Psoas muscle (tissue), 8 donors: ENCODE data around the gene AOAH. TPM values are rescaled to one million over a fixed set of nuclear protein-coding genes. Genes with fewer than 3 reads are reported as not detected.

Experiments used
- ATAC-seq, 4 donors: fragments of 200-7000 bp; cut with Tn5 transposase; one replicate each; pipeline ENCODE4 v1.9.1; 2020; ENCODE audit warnings: moderate library complexity in 3 of 4, mild to moderate bottlenecking in 2 of 4
- DNase-seq, 2 donors: peaks; one replicate each; pipeline ENCODE4 v3.0.0-alpha.2; 2020
- H3K27ac ChIP-seq: fragments of 200-600 bp; one replicate; pipeline ENCODE4 v1.8.0; 2022
- H3K27me3 ChIP-seq, 3 donors: fragments of 200-600 bp in 1 of 3; one replicate each; pipeline versions ENCODE4 v1.6.1 to v1.8.0; 2013 to 2022; ENCODE audit warnings: low read length in 2 of 3, mild to moderate bottlenecking in 2 of 3, moderate library complexity in 1 of 3; ENCODE audit not compliant: insufficient read depth in 3 of 3
- H3K36me3 ChIP-seq, 2 donors: fragments of 200-600 bp in 1 of 2; one replicate each; pipeline versions ENCODE4 v1.6.1 to v1.8.0; 2013 to 2022; ENCODE audit warnings: low read depth in 1 of 2, mild to moderate bottlenecking in 1 of 2, moderate library complexity in 1 of 2; ENCODE audit not compliant: insufficient read depth in 1 of 2
- H3K4me1 ChIP-seq: fragments of 200-600 bp; one replicate; pipeline ENCODE4 v1.8.0; 2022
- H3K4me3 ChIP-seq: fragments of 200-600 bp; one replicate; pipeline ENCODE4 v1.8.0; 2022; ENCODE audit warnings: mild to moderate bottlenecking
- H3K9me3 ChIP-seq: fragments of 200-600 bp; one replicate; pipeline ENCODE4 v1.8.0; 2022
- WGBS, 3 donors: extraction: QIAGEN DNeasy Blood & Tissue Kit; methylation state at CpG; one replicate each; pipeline versions ENCODE4 v1.1.6 to v1.1.7; 2013; 5-methylcytosine and 5-hydroxymethylcytosine counted together
- intact Hi-C, 2 donors: fragments of 100-400 bp; cut with DNase I; formaldehyde crosslinking; loops; one replicate each; pipeline versions ENCODE4 v1.11.0 to v1.14.2; 2022
- polyA plus RNA-seq, 3 donors: library from polyadenylated mRNA; stranded (reverse); fragments of 200-250 nt; gene quantifications; one replicate each; pipeline ENCODE4 v1.2.3, GENCODE V29; 2013
- total RNA-seq, 4 donors: library from RNA; stranded (reverse); fragmentation: NEBNext Ultra II Directional in 2 of 4; extraction: Animal tissue kit (Norgen Biotek cat#: 25700) in 2 of 4; gene quantifications; one replicate each; pipeline versions ENCODE4 v1.2.1 to v1.2.4, GENCODE V29; 2021 to 2023
- TF ChIP-seq, protein P1 (sequence below): fragments of 200-600 bp; IDR thresholded peaks from one replicate; pipeline ENCODE4 v1.8.0; 2022; ENCODE audit warnings: antibody characterized with exemption
- donor health status: healthy with polysubstance abuse.
- donor health status: DM: no; HTN: no; CAD: no; lungs with moderate emphysema.
- donor health status: Bipolar disorder and iron deficiency.
- donor health status: healthy.
- donor health status: DM: yes; HTN: yes; CAD: no.
- donor health status: DM: no; HTN: no; CAD: no.
- donor health status: DM: no; HTN: no; CAD: no.
- donor health status: DM: yes; HTN: yes; CAD: no.

The AOAH gene
- total and polyA plus RNA-seq, 7 donors = 0.04 to 2.1 (median 0.83) TPM

DNA sequence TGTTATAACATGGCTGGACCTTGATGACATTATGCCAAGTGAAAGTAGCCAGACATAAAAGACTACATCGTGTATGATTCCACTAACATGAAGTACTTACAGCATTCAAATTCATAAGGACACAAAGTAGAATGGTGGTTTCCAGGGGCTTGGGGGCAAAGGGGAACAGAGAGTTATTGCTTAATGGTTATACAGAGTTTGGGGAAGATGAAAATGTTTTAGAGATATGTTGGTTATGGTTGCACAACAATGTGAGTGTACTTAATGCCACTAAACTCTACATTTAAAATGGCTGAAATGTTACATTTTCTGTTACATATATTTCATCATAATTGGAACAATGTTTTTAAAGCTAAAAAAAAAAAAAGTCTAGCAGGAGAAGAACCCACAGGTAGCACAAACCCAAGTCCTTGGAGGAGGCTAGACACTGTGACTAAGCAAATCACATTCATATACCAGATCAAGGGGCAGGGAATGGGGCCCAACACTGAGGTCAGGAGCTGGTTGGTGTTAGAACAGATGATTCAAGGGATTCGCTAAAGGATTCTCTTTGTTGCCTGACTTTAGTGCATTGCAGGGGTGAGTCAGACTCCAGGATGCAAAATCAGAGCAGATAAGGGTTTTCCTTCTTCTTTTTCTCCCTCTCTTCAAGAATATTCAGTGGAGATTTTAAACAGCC is 25.1 kb upstream of the AOAH start:
- peaks cover 0 to 2% (median 0%) of the 10 kb centered on the region in 3 donors for H3K27me3 ChIP-seq
- no peak for DNase-seq
- TF ChIP-seq, protein P1, sequence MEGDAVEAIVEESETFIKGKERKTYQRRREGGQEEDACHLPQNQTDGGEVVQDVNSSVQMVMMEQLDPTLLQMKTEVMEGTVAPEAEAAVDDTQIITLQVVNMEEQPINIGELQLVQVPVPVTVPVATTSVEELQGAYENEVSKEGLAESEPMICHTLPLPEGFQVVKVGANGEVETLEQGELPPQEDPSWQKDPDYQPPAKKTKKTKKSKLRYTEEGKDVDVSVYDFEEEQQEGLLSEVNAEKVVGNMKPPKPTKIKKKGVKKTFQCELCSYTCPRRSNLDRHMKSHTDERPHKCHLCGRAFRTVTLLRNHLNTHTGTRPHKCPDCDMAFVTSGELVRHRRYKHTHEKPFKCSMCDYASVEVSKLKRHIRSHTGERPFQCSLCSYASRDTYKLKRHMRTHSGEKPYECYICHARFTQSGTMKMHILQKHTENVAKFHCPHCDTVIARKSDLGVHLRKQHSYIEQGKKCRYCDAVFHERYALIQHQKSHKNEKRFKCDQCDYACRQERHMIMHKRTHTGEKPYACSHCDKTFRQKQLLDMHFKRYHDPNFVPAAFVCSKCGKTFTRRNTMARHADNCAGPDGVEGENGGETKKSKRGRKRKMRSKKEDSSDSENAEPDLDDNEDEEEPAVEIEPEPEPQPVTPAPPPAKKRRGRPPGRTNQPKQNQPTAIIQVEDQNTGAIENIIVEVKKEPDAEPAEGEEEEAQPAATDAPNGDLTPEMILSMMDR = no peak
- no peaks in the 10 kb centered on the region for H3K9me3 ChIP-seq
- no peak overlapping the region for H3K4me3 ChIP-seq
- intact Hi-C loops = no loop called here
- ATAC-seq = no peak
- H3K4me1 ChIP-seq = no peaks in the 10 kb centered on the region
- WGBS, 3 donors = 79 to 82% (median 82%) methylated on average over 2 of the region's 2 CpGs
- no peak overlapping the region for H3K27ac ChIP-seq
- H3K36me3 ChIP-seq = no peaks in the 10 kb centered on the region

GRCh38 chr7:36748017-36748487 is 23.8 kb upstream of the AOAH start:
- Histone ChIP-seq H3K36me3 (no peaks in the 10 kb centered on the region), H3K9me3 (no peaks in the 10 kb centered on the region), H3K4me1 (no peaks in the 10 kb centered on the region), H3K27me3 (peaks cover 0 to 2% (median 0%) of the 10 kb centered on the region in 3 donors), H3K4me3 (no peak overlapping the region), H3K27ac (no peak overlapping the region)
- DNase-seq (no peak), ATAC-seq (no peak)
- intact Hi-C loops = no loop called here
- 84 to 85% (median 84%) methylated on average over 7 of the region's 7 CpGs for WGBS, 3 donors
- TF ChIP-seq, protein P1 = no peak

GRCh38 chr7:36747280-36748016 is 23.2 kb upstream of the AOAH start:
- Histone ChIP-seq H3K36me3 (no peaks in the 10 kb centered on the region), H3K4me3 (no peak overlapping the region), H3K9me3 (no peaks in the 10 kb centered on the region), H3K27me3 (peaks cover 0 to 2% (median 0%) of the 10 kb centered on the region in 3 donors), H3K27ac (no peak overlapping the region), H3K4me1 (no peaks in the 10 kb centered on the region)
- TF ChIP-seq, protein P1 = no peak
- 74 to 85% (median 80%) methylated on average over 4 of the region's 4 CpGs for WGBS, 3 donors
- no peak for ATAC-seq
- intact Hi-C loops = no loop called here
- DNase-seq = no peak

DNA sequence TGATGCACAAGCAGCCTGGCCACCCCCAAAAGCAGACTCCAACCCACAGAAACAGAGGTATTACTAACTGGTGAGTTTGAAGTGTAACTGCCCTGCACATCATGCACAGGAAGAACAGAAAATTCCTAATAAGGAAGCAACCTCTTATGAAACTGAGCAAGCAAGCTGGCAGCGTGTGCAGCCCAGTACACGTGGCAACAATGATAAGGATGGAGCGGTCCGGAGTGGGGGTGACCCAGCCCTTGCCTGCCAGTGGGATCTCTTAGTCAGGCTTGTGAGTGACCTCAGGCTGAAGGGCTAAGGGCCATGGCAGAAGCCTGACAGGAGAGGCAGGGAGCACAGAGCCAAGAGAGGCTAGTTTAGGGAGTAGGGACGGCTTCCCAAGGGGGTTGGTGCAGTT is 22.1 kb upstream of the AOAH start:
- intact Hi-C loops = no loop called here
- H3K36me3 ChIP-seq = no peaks in the 10 kb centered on the region
- ATAC-seq (no peak), DNase-seq (no peak)
- H3K4me1 ChIP-seq = no peaks in the 10 kb centered on the region
- TF ChIP-seq, protein P1 = no peak
- no peak overlapping the region for H3K27ac ChIP-seq
- H3K9me3 ChIP-seq = no peaks in the 10 kb centered on the region
- WGBS, 3 donors = 75 to 88% (median 85%) methylated on average over 5 of the region's 5 CpGs
- peaks cover 0 to 2% (median 0%) of the 10 kb centered on the region in 3 donors for H3K27me3 ChIP-seq
- no peak overlapping the region for H3K4me3 ChIP-seq
